Naive thymus-derived CD4-positive, alpha-beta T cell (primary cell): ENCODE results near the gene TEX50. TPM values are rescaled to one million over a fixed set of nuclear protein-coding genes. Genes with fewer than 3 reads are reported as not detected.
"Not testable (repeated sequence)": the region's sequence is repeated elsewhere in the genome, so short reads cannot be mapped to it uniquely, and the experiment has no call there.

Experiments used
- ATAC-seq: fragments of 150-1000 bp; cut with Tn5 transposase; 2 replicates; pipeline ENCODE4 v1.10.0; 2021; ENCODE audit warnings: mild to moderate bottlenecking, moderate library complexity
- CTCF ChIA-PET: fragments of 350-600 bp; sonication (Branson Sonifier 250); formaldehyde crosslinking; loops from one replicate; lab custom pipeline; 2021; ENCODE audit warnings: antibody characterized with exemption; lab: Charles Lee
- POLR2A ChIA-PET: fragments of 350-600 bp; sonication (Branson Sonifier 250); formaldehyde crosslinking; loops from one replicate; lab custom pipeline; 2021; ENCODE audit warnings: antibody characterized with exemption, inconsistent platforms; lab: Charles Lee
- DNase-seq, 9 donors: peaks; one replicate each; pipeline versions ENCODE4 v3.0.0 to v3.0.0-alpha.2; 2020 to 2022; ENCODE audit warnings: mixed read lengths in 1 of 9
- H3K27ac ChIP-seq: one replicate; pipeline ENCODE4 v1.7.0; 2013; ENCODE audit warnings: mild to moderate bottlenecking, low read depth, low read length, moderate library complexity
- H3K27me3 ChIP-seq, 2 donors: one replicate each; pipeline ENCODE4 v1.7.0; 2013; ENCODE audit warnings: low read length in 2 of 2, mild to moderate bottlenecking in 2 of 2, moderate library complexity in 2 of 2; ENCODE audit not compliant: control insufficient read depth in 2 of 2, insufficient read depth in 2 of 2
- H3K36me3 ChIP-seq, 3 experiments: 1 replicate in 2 of 3; 2 replicates in 1 of 3; pipeline ENCODE4 v1.7.0; 2013; ENCODE audit warnings: low read length in 3 of 3, mild to moderate bottlenecking in 3 of 3, moderate library complexity in 1 of 3; ENCODE audit not compliant: insufficient read depth in 3 of 3, control insufficient read depth in 2 of 3
- H3K4me1 ChIP-seq, 2 donors: one replicate each; pipeline ENCODE4 v1.7.0; 2013; ENCODE audit warnings: low read length in 2 of 2, mild to moderate bottlenecking in 2 of 2, moderate library complexity in 1 of 2; ENCODE audit not compliant: control insufficient read depth in 2 of 2, insufficient read depth in 2 of 2
- H3K4me3 ChIP-seq: 2 replicates; pipeline ENCODE4 v1.7.0; 2013; ENCODE audit warnings: mild to moderate bottlenecking, low read length
- H3K9me3 ChIP-seq, 3 experiments: 1 replicate in 2 of 3; 2 replicates in 1 of 3; pipeline ENCODE4 v1.7.0; 2013; ENCODE audit warnings: low read length in 3 of 3; ENCODE audit not compliant: control insufficient read depth in 2 of 3
- H3K27ac Mint-ChIP-seq, 9 donors: one replicate each; pipeline ENCODE4 v1.8.0; 2020 to 2022; ENCODE audit warnings: mixed read lengths in 9 of 9, mild to moderate bottlenecking in 8 of 9, moderate library complexity in 5 of 9, inconsistent platforms in 2 of 9
- H3K27me3 Mint-ChIP-seq, 5 donors: one replicate each; pipeline ENCODE4 v1.8.0; 2021 to 2022; ENCODE audit warnings: mixed read lengths in 5 of 5, mild to moderate bottlenecking in 1 of 5
- H3K36me3 Mint-ChIP-seq, 5 donors: one replicate each; pipeline ENCODE4 v1.8.0; 2020 to 2022; ENCODE audit warnings: mixed read lengths in 5 of 5, mild to moderate bottlenecking in 3 of 5, inconsistent platforms in 1 of 5
- H3K4me1 Mint-ChIP-seq, 7 donors: one replicate each; pipeline ENCODE4 v1.8.0; 2020 to 2022; ENCODE audit warnings: mixed read lengths in 7 of 7, mild to moderate bottlenecking in 3 of 7, inconsistent platforms in 1 of 7
- H3K4me3 Mint-ChIP-seq, 10 donors: one replicate each; pipeline ENCODE4 v1.8.0; 2020 to 2022; ENCODE audit warnings: mild to moderate bottlenecking in 10 of 10, mixed read lengths in 10 of 10, moderate library complexity in 6 of 10, inconsistent platforms in 2 of 10
- H3K9me3 Mint-ChIP-seq, 11 donors: one replicate each; pipeline ENCODE4 v1.8.0; 2020 to 2022; ENCODE audit warnings: mixed read lengths in 11 of 11, mild to moderate bottlenecking in 4 of 11, inconsistent platforms in 1 of 11, moderate library complexity in 1 of 11
- intact Hi-C, 2 donors: fragments of 100-400 bp; cut with micrococcal nuclease; formaldehyde crosslinking; loops; one replicate each; pipeline ENCODE4 v1.15.1; 2023
- polyA plus RNA-seq, 2 donors: library from polyadenylated mRNA; unstranded; fragments of 300-500 nt; fragmentation: Illumina TruSeq; gene quantifications; one replicate each; pipeline ENCODE4 v1.2.3, GENCODE V29; 2021
- total RNA-seq, 6 experiments: library from RNA in 5 of 6; stranded (reverse) in 5 of 6; gene quantifications; 1 replicate in 5 of 6; 2 replicates in 1 of 6; pipeline ENCODE4 v1.2.3 and lab custom pipeline; 2021 to 2026

TEX50 gene
- total and polyA plus RNA-seq, 7 experiments from 2014 or later: not detected

- Histone ChIP-seq H3K4me1 (no peaks in the 10 kb centered on the region), H3K36me3 (no peaks in the 10 kb centered on the region), H3K4me3 (no peak overlapping the region), H3K9me3 (no peaks in the 10 kb centered on the region), H3K27ac (no peak overlapping the region), H3K27me3 (no peaks in the 10 kb centered on the region)
- peak overlapping the region in 2 of 9 donors; percentile 12 to 17 for H3K27ac Mint-ChIP-seq
- no peaks in the 10 kb centered on the region for H3K4me1 Mint-ChIP-seq
- ChIA-PET POLR2A (no interaction called here), CTCF (no interaction called here)
- intact Hi-C loops: no loop called here
- H3K4me3 Mint-ChIP-seq: no peak overlapping the region
- DNase-seq (no peak), ATAC-seq (no peak)
- H3K27me3 Mint-ChIP-seq: peaks cover 0 to 10% (median 6%) of the 10 kb centered on the region in 5 donors
- peaks cover 0 to 22% (median 4%) of the 10 kb centered on the region in 11 donors for H3K9me3 Mint-ChIP-seq
- peaks cover 0 to 8% (median 0%) of the 10 kb centered on the region in 5 donors for H3K36me3 Mint-ChIP-seq
Measured at GRCh38 chr1:173682184-173682583, 47.0 kb downstream of the TEX50 start.

DNA sequence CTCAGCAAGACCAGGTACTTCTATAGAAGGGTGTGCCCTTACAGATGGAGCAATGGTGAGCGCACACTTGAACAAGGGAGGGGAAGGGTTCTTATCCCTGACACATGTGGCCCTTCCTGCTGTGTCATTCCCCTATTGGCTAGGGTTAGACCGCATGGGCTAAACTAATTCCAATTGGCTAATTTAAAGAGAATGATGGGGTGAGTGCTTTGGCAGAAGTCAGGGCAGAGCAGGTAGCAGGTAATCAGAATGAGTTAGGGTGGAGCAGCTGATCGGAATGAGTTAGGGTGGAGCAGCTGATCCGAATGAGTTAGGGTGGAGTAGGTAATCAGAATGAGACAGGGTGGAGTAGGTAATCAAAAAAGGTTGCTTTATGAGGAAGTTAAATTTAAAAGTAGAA lies 48.7 kb downstream of the TEX50 start:
- intact Hi-C loops, H3K36me3 ChIP-seq: not testable (repeated sequence)
- H3K4me1 Mint-ChIP-seq: peaks cover 0 to 10% (median 9%) of the 10 kb centered on the region in 7 donors

DNA sequence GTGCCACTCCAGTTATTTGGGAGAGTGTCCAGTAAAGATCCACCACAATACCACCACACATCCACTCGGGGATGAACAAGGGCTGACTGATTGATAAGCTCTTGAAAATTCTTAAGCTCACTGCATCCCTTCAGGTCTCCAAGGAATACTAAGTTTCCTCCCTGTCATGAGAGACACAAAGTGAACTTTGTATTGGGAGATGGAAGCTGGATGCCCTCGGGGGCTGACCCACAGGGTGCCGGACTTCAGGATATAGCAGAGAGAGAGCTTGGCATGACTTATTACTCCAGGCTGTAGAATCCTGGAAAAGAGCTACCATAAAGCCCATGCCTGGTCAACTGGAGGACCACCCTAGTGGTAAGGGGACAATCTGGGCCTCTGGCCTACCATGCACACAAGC lies 50.0 kb downstream of the TEX50 start:
- DNase-seq, ATAC-seq, POLR2A ChIA-PET, H3K9me3 ChIP-seq, H3K4me3 ChIP-seq, H3K27me3 Mint-ChIP-seq, H3K9me3 Mint-ChIP-seq, H3K27ac ChIP-seq, H3K36me3 ChIP-seq, H3K4me1 ChIP-seq, H3K4me3 Mint-ChIP-seq, intact Hi-C loops, H3K36me3 Mint-ChIP-seq, H3K27ac Mint-ChIP-seq, H3K27me3 ChIP-seq, CTCF ChIA-PET: not testable (repeated sequence)
- peaks cover 0 to 19% (median 18%) of the 10 kb centered on the region in 7 donors for H3K4me1 Mint-ChIP-seq

More for the DNA sequence above, 48.7 kb downstream of the TEX50 start:
- Mint-ChIP-seq H3K9me3 (peaks cover 0 to 10% (median 5%) of the 10 kb centered on the region in 11 donors), H3K27ac (peak overlapping the region in 1 of 9 donors; percentile 23)
- CTCF ChIA-PET, H3K36me3 Mint-ChIP-seq, H3K27me3 ChIP-seq, H3K4me3 ChIP-seq, H3K9me3 ChIP-seq, H3K27me3 Mint-ChIP-seq, DNase-seq, POLR2A ChIA-PET, H3K27ac ChIP-seq, ATAC-seq, H3K4me3 Mint-ChIP-seq, H3K4me1 ChIP-seq: not testable (repeated sequence)

Other genes starting within 250 kb of the TEX50 start
- gene PRDX6, start 158.0 kb upstream of the TEX50 start, total RNA-seq: 100 to 1,000 TPM in 2 of 5 experiments, 10 to 100 TPM in 3; 84.8 to 117 (median 95.0) TPM
- 100 to 1,000 TPM; 148 to 150 TPM for gene PRDX6, start 158.0 kb upstream of the TEX50 start, polyA plus RNA-seq
- not detected for gene SLC9C2, start 32.3 kb upstream of the TEX50 start, total RNA-seq
- gene SLC9C2, start 32.3 kb upstream of the TEX50 start, polyA plus RNA-seq: not detected
- gene ANKRD45, start 34.5 kb downstream of the TEX50 start, total RNA-seq: not detected
- gene ANKRD45, start 34.5 kb downstream of the TEX50 start, polyA plus RNA-seq: not detected
- gene KLHL20, start 79.6 kb downstream of the TEX50 start, total RNA-seq: 10 to 100 TPM; 28.3 to 40.9 (median 32.8) TPM
- 10 to 100 TPM; 25.5 to 27.3 TPM for gene KLHL20, start 79.6 kb downstream of the TEX50 start, polyA plus RNA-seq
- gene DARS2, start 189.3 kb downstream of the TEX50 start, total RNA-seq: 10 to 100 TPM in 3 of 5 experiments, 1 to 10 TPM in 2; 3.6 to 26.0 (median 13.5) TPM
- 10 to 100 TPM in 1 of 2 donors, 1 to 10 TPM in 1; 9.2 to 13.2 TPM for gene DARS2, start 189.3 kb downstream of the TEX50 start, polyA plus RNA-seq
- gene CENPL, start 189.5 kb downstream of the TEX50 start, total RNA-seq: 10 to 100 TPM in 2 of 5 experiments, 1 to 10 TPM in 3; 5.2 to 25.1 (median 9.5) TPM
- 1 to 10 TPM; 5.1 to 6.9 TPM for gene CENPL, start 189.5 kb downstream of the TEX50 start, polyA plus RNA-seq
- gene GAS5, start 232.7 kb downstream of the TEX50 start, total RNA-seq: 100 to 1,000 TPM; 371 to 954 (median 885) TPM
- 100 to 1,000 TPM; 493 to 676 TPM for gene GAS5, start 232.7 kb downstream of the TEX50 start, polyA plus RNA-seq
- 10 to 100 TPM; 12.7 to 30.3 (median 21.7) TPM for gene ZBTB37, start 233.0 kb downstream of the TEX50 start, total RNA-seq
- 1 to 10 TPM; 2.1 to 3.2 TPM for gene ZBTB37, start 233.0 kb downstream of the TEX50 start, polyA plus RNA-seq